Putamen (tissue), 1 donor: ENCODE results near the gene TXNDC5.
"Not testable (repeated sequence)": the region's sequence is repeated elsewhere in the genome, so short reads cannot be mapped to it uniquely, and the experiment has no call there.

Experiments used
- DNase-seq: peaks from one replicate; pipeline ENCODE4 v3.0.0-alpha.2; 2016; ENCODE audit warnings: low spot score

The TXNDC5 gene

DNA sequence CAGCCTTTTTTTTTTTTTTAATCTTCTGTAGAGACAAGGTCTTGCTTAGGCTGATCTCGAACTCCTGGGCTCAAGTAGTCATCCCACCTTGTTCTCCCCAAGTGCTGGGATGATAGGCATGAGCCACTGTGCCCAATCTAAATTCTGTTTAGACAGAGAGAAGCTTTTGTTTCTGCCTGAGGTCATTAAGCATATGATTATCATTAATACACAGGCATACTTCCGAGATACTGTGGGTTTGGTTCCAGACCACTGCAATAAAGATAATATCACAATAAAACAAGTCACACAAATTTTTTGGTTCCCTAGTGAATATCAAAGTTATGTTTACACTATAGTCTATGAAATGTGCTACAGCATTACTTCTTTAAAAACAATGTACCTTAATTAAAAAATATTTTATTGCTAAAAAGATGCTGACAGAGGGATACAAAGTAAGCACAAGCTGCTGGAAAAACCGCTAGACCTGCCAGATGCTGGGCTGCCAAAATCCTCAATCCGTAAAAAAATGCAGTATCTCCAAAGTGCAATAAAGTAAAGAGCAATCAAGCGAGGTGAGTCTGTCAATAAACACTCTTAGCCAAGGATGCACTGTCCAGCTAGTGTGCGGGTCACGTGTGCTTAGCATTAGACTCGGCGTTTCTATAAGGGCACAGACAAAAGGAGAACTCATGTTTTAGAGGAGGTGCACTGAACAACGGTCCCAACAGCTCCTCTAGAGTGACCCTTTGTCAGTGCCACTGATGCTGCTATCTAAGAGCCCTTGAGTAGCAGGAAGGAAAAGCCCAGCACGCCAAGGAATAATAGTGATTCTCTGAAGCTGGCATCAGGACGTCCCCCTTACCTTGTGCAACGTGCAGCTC lies 16.1 kb downstream of the TXNDC5 start:
- DNase-seq = no peak

DNA sequence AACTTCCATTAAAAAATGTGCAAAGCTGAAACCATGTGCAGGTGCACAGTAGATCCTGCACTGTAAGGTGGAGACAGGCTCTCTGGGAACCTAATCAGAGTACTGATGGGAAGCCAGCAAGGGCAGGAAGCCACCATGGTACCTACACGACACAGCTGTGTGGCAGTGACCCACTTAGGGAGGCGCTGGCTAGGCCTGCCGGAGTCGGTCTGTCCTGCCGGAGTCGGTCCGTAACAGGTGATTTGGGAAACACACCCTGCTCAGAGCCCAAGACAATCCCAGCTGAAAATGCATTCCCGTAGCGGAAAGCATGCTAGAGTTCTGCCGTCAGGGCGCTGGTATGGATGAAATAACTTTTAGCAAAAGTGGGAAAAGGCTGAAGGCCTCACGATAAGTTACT lies 17.2 kb downstream of the TXNDC5 start:
- DNase-seq = no peak

DNA sequence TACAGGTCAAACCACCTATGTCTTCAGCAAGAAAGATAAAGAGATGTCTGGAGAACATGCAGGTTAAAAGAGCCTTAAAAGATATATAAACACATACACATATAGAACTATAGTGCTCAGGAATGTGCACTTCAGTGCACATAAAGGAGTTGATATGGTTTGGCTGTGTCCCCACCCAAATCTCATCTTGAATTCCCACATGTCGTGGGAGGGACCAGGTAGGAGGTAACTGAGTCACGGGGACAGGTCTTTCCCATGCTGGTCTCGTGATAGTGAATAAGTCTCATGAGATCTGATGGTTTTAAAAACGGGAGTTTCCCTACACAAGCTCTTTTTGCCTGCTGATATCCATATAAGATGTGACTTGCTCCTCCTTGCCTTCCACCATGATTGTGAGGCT lies 18.2 kb downstream of the TXNDC5 start:
- DNase-seq = not testable (repeated sequence)

DNA sequence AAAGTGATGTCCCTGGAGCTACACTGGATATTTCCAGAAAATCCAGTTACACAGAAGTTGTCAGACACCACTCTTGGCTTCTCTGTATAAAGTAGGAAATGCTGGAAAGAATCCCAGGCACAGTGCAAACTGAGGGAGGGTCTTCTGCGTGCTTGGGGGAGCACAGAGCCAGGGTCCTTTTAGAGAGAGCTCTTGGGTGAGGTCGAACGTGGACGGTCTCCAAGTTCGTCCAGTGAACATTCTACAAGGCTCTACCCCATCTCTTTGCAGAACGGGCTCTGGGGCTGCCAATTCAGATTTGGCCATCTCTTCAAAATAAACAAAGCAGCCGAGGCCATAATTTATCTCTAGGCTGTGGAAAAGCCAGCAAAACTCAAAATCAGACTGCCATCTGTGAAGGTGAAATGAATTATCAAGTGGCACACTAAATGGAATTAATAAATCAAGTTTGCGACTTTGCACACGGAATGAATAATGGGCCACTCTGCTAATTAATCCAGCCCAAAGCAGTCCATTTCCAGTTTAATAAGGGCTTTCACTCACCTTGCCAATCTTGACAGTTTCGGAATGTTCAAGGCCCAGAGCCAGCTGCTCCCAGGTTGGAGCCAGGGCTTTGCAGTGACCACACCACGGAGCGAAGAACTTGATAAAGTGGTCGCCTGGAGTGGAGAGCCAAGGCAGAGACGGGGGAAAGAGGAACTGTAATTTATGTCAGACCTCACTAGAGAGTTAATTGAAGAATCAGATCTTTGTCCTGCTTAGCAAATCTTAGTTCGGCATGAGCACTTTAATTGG lies 19.3 kb downstream of the TXNDC5 start:
- DNase-seq = no peak

DNA sequence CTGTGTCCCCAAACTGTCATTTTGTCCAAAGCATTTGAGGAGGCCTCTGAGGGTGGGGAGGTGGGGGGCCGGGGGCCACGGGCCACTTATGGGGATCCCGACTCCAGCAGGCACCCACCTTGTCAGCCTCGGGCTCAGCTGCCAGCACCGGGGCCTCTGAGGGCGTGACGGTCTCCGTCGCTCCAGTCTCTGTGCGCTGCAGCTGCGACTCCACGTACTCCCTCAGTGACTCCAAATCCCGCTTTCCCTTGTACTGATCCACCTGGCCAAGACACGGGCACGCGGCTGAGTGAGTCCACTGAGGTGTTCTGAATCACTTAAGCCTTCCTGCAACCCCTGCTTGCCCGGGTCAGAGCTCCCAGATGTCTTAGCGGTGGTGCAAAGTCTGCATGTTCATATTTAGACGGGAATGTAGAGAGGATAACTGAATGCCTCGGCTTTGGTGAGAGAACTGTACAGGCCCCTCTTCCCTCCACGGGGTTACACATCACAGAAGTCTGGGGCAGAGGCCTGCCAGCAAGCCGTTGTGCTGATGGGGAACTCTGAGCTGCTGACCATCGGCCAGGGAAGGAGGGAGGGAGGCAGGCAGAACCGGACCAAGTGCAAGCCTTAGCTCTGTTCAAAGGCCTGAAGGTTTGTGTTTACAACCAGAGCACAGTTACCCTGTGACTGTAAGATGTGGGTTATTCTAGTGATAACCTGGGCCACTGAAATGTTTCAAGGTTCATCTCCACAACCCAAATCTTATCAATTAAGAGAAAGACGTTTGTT lies 21.8 kb downstream of the TXNDC5 start:
- DNase-seq = no peak

DNA sequence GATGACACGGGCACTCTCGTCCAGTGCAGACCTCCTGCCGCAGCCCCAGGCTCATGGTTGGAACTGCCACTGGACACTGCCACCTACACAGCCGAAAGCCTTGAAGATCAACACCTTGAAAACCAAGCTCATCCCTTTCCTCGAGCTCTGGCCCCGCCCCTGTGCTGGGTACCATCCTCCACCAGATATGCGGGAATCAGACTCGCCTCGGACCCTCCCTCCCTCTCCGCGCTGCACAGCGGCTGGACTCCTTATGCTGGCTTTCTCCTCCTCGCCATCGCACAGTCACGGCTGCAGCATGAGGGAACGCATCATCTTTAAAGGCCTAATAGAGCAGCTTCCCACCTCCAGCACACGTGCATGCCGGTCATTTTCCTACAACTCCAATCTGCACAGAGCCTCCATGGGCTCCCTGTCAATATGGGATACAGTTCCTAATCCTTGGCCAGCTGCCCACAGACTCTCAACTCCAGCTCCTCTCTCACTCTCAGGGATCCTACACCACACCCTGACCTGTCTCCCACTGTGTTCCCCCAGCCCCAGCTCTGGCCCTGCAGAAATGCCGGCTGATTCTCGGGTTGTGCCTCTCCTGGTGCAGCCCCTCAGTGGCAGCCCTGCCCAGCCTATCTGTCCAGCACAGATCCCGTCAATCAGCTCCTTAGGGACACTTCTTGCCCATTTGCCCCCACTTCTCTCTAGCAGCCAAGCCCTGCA lies 23.2 kb downstream of the TXNDC5 start:
- DNase-seq = no peak

DNA sequence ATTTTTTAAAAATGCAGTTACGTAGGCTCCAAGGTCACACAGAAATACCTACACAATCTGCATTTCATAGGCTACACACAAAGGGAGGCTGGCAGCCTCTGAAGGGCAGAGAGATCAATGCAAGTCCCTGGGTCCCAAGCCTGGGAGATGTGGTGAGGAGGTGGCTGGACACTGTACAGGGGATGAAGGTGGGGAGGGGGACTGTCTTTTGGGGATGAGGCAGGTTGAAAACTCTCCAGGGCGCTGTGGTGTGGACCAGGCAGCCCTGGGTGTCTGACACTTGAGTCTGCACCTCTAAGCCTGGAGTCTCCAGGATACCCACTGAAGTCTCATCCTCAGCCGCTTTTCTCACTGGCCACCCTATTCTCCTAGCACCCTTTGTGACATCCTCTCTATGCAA lies 24.5 kb downstream of the TXNDC5 start:
- DNase-seq = no peak

DNA sequence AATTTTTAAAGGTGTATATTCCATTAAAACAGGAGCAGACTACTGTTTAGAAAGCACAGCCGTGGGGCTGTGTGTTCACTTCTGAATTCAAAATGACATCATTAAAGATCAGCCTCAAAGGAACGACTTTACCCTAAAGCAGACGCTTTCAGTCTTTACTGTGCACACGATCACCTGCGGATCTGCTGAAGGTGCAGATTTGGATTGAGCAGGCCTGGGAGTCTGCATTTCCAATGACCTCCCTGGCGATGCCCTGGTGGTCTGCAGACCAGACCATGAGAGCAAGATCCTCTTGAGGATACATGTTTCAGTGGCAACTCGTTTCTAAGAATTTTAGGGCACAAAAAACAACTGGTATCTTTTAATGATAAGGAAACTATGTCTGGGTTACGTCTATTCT lies 27.2 kb downstream of the TXNDC5 start:
- DNase-seq = no peak

DNA sequence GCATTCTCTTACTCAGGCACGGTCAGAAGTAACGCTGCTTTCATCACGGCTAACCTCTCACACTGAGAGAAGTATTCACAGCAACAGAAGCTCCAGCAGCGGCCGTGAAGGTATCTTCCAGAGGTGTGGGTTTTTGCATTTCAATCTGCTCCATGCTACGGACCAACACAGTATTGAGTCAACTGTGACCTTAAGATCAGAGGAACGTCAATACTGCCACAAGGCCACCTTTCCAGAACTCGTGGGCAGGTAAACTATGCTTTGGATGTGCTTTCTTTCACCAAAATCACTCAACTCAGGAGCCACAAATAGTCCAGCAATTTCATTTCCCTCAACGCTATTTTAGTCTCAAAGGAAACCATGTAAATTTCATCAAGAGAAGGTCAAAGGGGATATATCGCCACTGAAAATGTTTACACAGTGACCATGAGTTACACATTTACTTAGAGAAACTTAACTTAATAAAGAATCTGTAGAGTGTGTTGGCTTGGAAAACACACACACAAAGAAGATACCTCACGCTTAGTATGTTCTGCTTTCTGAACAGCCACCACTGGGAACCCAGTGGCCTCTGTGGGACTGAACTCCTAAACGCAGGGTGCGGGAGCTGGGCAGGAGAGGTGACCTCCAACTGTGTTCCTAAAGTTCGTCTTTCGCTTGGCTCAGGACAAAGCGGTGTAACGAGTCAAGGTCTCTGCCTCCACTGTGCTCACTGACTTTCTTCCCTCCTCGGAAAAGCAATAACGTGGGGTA lies 27.9 kb downstream of the TXNDC5 start:
- DNase-seq = no peak

DNA sequence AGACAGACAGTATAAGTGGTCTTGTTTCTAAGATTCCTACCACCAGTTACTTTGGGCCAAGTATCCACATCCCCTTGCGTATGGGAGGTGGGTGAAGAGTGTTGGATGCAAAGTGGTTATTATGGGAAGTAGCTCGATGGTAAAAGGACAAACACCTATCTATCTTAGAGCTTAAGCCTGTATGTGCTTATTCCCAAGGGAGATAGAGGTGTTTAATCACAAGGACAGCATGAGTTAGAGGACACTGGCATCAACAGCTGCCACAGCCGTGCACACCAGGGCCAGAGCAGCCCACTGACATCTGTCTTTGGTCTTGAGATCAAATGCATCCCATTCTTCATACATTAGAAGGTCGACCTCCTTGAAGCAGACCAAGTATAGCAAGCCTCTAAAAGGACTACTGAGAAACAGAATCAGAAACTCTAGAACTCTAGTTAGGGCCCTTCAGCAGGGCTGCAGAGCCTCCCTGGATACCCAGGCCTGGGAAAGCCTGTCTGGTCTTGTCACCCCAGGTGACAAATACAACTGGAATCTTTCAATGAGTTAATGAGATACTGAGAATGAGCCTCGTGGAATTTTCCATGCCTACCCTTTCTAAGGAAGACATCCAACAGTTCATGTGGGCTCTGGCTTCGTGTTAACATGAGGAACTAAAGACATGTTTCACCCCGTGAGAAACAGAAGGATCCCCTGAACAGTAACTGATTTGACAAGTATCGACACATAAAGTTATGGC lies 28.7 kb downstream of the TXNDC5 start:
- no peak for DNase-seq

DNA sequence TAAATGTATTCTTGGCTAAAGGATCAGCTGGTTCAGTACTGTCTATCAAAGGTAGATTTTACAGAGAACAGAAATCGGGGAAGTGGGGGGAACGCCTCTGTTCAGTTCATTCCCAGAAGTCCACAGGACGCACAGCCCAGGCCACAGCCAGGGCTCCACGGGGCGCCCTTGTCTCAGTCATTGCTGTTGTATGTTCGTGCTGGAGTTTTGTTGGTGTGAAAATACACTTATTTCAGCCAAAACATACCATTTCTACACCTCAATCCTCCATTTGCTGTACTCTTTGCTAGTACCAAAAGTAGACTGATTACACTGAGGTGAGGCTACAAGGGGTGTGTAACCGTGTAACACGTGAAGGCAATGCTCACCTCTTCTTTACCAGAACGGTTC lies 29.9 kb downstream of the TXNDC5 start:
- no peak for DNase-seq

DNA sequence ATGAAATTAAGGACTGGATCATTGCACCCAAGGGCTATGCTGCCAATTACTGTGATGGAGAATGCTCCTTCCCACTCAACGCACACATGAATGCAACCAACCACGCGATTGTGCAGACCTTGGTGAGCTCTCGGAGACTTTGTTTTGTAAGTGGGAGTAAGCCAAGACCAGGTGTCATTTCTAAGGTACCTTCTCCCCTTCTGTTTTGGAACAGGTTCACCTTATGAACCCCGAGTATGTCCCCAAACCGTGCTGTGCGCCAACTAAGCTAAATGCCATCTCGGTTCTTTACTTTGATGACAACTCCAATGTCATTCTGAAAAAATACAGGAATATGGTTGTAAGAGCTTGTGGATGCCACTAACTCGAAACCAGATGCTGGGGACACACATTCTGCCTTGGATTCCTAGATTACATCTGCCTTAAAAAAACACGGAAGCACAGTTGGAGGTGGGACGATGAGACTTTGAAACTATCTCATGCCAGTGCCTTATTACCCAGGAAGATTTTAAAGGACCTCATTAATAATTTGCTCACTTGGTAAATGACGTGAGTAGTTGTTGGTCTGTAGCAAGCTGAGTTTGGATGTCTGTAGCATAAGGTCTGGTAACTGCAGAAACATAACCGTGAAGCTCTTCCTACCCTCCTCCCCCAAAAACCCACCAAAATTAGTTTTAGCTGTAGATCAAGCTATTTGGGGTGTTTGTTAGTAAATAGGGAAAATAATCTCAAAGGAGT lies 30.4 kb downstream of the TXNDC5 start:
- DNase-seq = no peak

DNA sequence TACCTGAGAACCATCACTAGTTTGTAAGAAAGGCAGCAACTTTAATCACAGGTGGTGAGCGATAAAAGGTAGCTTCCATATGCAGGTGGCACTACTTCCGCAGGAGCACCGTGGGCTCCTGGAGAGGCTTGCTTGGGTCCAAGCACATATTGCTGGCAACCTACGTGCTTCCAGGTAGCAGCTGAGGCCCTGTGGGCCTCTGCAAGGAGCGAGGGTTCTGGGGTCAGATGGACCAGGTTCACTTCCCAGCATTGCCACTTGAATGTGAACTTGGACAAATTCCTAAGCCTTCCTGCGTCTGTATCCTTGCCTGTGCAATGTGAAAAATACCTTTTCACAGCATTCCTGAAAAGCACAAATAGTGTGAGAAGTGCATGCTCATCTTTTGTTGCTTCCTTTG lies 31.0 kb downstream of the TXNDC5 start:
- no peak for DNase-seq

DNA sequence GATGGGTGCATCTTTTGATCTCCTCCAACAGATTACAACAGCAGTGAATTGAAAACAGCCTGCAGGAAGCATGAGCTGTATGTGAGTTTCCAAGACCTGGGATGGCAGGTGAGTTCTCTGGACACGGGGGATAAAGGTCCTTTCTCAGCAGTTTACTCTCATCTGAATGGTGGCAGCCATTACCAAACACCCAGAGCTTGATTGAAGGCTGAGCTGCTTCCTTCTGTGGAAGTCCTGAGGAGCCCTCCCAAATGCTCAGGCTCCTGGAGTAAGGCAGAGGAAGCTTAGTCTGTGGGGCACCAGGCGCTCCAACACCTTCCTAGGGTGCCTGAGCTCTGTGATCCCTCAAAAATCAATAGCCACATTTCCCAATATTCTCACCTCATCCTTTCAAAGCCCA lies 31.5 kb downstream of the TXNDC5 start:
- DNase-seq = no peak

DNA sequence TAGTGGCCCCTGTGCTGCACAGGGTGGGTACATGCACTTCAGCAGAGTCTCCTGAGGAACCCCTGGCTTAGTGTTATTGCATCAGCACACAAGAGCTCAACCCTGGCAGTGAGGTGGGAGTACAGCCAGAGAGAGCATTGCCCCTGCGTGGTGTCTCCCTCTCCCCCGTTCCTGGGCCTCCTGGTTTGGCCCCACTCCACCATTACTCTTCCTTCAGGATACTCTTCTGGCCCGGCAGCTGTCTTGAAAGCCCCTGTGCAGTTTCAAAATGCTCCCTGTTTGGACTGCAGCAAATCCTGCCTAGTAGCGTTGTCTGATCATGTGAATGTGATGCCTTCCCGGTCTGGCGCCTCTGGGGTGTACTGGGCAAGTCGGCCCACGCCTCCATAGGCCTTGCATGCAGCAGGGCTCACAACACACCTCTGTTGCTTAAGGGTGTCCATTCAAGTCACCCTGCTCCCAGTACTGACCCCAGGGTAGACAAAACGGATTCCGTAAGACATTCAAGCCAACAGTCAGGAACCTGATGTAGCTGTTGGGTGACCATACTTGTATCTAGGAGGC lies 32.1 kb downstream of the TXNDC5 start:
- no peak for DNase-seq

DNA sequence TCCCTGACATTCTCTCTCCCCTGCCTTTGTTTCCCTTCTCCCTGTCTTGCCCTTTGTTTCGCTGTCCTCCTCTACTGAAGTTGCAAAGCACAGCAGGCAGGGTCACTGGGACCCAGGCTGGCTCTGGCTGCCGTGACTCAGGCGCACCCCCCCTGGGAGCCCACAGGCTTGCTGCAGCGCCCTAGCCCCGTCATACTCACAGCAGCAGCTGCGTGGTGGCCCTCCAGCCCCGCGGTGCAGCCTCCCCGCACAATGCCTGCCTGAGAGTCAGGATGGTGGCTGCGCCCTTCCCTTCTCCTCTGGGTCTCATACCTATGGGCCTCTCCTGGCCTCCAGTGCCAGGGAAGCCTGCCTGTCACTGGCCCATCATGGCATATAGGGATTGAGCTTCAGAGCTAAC lies 41.7 kb downstream of the TXNDC5 start:
- DNase-seq = no peak

DNA sequence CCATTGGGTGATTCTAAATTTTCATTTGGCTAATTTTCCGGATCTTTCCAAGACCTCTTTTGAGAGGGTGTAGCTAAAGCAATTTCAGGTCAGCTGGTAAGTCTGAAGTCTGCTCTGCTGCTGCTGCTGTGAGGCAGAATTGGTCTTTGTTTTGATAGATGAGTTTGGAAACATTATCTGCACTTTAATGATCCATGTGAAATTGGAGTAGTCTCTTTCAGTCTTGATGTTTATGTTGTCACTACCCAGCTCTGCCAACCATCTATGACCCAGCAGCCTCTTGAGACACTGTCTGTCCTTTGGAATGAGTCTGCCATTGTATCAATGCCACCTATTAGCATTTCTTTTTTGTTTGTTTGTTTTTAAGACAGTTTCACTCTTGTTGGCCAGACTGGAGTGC lies 44.1 kb downstream of the TXNDC5 start:
- no peak for DNase-seq

DNA sequence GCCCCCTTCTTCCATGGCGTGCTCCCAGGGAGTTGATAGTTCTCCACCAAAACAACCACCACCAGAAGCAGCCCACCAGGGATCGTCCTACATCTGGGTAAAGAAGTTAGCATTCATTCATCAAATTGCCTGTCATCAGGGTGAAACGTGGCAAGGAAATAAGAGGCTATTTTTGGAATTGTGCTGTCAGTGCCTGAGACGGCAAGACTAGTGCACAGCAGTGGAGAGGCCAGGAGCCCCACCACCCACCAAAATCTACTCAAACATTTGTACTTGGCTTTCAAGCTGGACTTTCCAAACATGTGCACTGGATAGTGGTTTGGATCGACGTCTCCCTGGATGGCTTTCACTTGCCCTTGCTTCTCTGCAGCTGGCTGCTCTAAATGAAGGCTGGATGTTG lies 44.8 kb downstream of the TXNDC5 start:
- no peak for DNase-seq

DNA sequence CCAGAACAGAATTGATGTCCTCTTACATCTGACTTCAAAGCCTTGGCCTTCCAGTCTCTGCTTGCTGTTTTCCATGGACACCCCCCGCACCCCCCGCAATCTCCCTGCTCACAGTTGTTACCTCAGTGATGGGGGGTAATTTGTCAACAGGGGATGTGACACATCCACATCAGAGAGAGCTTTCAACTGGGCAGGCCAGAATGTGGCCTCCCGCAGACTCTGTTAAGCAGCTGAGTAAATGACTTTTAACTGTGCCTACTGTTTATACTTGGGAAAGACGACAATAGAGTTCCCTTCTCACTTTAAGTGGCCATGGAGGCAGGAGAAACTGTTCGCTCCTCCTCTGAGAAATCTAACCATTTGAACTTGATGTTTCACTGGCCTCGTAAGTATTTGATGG lies 51.0 kb downstream of the TXNDC5 start:
- DNase-seq = no peak

DNA sequence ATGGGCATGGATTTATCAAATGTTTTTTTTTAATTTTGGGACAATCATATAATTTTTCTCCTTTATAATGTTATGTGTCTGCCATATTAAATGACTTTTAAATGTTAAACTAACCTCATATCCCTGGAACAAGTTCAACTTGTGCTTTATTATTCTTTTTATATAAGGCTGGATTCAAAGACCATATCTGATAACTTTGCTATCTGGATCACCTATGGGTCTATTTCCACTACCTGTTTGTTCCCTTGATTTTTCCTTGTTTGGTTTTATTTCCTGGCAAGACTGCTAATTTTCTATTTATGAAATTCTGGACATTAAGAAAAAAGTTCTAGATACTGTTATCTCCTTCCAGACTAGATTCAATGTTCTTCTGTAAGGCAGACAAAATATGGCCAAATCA lies 58.8 kb downstream of the TXNDC5 start:
- no peak for DNase-seq
